CD8-positive, alpha-beta memory T cell (primary cell): ENCODE measurements around the gene SYMPK. TPM values are rescaled to one million over a fixed set of nuclear protein-coding genes. Genes with fewer than 3 reads are reported as not detected.

Experiments used
- CTCF ChIA-PET: fragments of 350-600 bp; sonication (Branson Sonifier 250); formaldehyde crosslinking; loops from one replicate; lab custom pipeline; 2021; ENCODE audit warnings: antibody characterized with exemption; lab: Charles Lee
- POLR2A ChIA-PET: fragments of 350-600 bp; sonication (Branson Sonifier 250); formaldehyde crosslinking; loops from one replicate; lab custom pipeline; 2021; ENCODE audit warnings: antibody characterized with exemption; lab: Charles Lee
- DNase-seq, 5 donors: peaks; one replicate each; pipeline versions ENCODE4 v3.0.0 to v3.0.0-alpha.2; 2020 to 2022; ENCODE audit warnings: mixed read lengths in 1 of 5
- H3K27ac ChIP-seq: one replicate; pipeline ENCODE4 v1.7.0; 2013; ENCODE audit warnings: low read depth, mild to moderate bottlenecking, low read length, moderate library complexity
- H3K27me3 ChIP-seq: 2 replicates; pipeline ENCODE4 v1.7.0; 2013; ENCODE audit warnings: low read length, mild to moderate bottlenecking; ENCODE audit not compliant: insufficient read depth, poor library complexity, severe bottlenecking
- H3K36me3 ChIP-seq: 2 replicates; pipeline ENCODE4 v1.7.0; 2013; ENCODE audit warnings: mild to moderate bottlenecking, low read length, moderate library complexity; ENCODE audit not compliant: insufficient read depth
- H3K4me1 ChIP-seq: 2 replicates; pipeline ENCODE4 v1.7.0; 2013; ENCODE audit warnings: mild to moderate bottlenecking, low read length, moderate library complexity; ENCODE audit not compliant: insufficient read depth
- H3K4me3 ChIP-seq: 2 replicates; pipeline ENCODE4 v1.7.0; 2013; ENCODE audit warnings: mild to moderate bottlenecking, low read length
- H3K9me3 ChIP-seq: 2 replicates; pipeline ENCODE4 v1.7.0; 2013; ENCODE audit warnings: mild to moderate bottlenecking, low read length
- H3K27ac Mint-ChIP-seq, 8 donors: one replicate each; pipeline ENCODE4 v1.8.0; 2020 to 2021; ENCODE audit warnings: mixed read lengths in 8 of 8, mild to moderate bottlenecking in 6 of 8, inconsistent platforms in 3 of 8, moderate library complexity in 3 of 8
- H3K27me3 Mint-ChIP-seq, 2 donors: one replicate each; pipeline ENCODE4 v1.8.0; 2020 to 2021; ENCODE audit warnings: mixed read lengths in 2 of 2, mild to moderate bottlenecking in 1 of 2, moderate library complexity in 1 of 2
- H3K36me3 Mint-ChIP-seq, 3 donors: one replicate each; pipeline ENCODE4 v1.8.0; 2020 to 2021; ENCODE audit warnings: mixed read lengths in 3 of 3, inconsistent platforms in 1 of 3, mild to moderate bottlenecking in 1 of 3
- H3K4me1 Mint-ChIP-seq, 3 donors: one replicate each; pipeline ENCODE4 v1.8.0; 2020 to 2021; ENCODE audit warnings: mixed read lengths in 3 of 3, inconsistent platforms in 1 of 3, mild to moderate bottlenecking in 1 of 3
- H3K4me3 Mint-ChIP-seq, 7 donors: one replicate each; pipeline ENCODE4 v1.8.0; 2020 to 2021; ENCODE audit warnings: mixed read lengths in 7 of 7, mild to moderate bottlenecking in 6 of 7, moderate library complexity in 4 of 7, inconsistent platforms in 2 of 7
- H3K9me3 Mint-ChIP-seq, 5 donors: one replicate each; pipeline ENCODE4 v1.8.0; 2020 to 2022; ENCODE audit warnings: mixed read lengths in 5 of 5, mild to moderate bottlenecking in 3 of 5, moderate library complexity in 2 of 5, inconsistent platforms in 1 of 5
- polyA plus RNA-seq: library from polyadenylated mRNA; unstranded; fragments of 300-500 nt; fragmentation: Illumina TruSeq; gene quantifications from one replicate; pipeline ENCODE4 v1.2.3, GENCODE V29; 2021
- total RNA-seq, 2 experiments: library from RNA; stranded (reverse); gene quantifications; one replicate each; pipeline ENCODE4 v1.2.3, GENCODE V29; 2021

Gene SYMPK
- total and polyA plus RNA-seq, 3 experiments from 2014 or later, result 17.5 to 119 (median 116) TPM

DNA sequence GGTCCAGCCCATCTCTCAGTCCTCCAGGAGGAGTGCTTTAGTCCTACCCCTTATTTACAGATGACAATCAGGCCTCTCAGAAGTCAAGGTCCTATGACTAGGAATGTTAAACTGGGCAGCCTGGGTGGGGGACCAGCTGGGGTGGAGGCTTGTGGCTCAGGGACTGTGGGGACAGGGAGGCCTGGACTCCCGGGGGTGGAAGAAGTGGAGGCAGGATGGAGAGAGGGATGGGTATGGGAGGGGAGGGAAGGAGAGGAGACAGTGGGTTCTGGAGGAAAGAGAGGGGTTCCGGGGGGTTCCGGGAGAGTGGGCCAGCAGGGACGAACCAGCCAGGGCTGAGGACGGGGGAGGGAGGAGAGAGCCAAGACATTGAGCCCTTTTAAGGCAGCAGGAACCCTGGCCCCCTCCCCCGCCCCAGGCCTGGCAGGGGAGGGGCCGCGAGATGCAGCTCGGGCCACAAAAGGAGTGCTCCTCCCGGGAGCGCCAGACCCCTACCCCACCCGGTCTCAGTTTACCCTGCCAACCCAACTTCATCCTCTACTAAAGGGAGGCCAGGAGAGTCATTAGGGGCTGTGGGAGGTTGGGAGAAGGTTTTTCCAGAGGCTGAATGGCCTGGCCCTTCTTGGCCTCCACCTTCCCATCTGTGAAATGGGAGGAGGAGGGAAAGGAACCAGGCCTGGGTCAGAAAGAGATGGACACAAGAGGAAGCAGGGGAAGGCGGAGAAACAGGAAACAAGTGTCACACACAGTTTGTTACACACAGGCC is 82.3 kb downstream of the SYMPK start:
- POLR2A ChIA-PET, result interaction anchor here (1.2 kb wide), 1 partner anchor 10 kb away, joined by 4 read pairs; no protein-coding TSS in a partner anchor
- DNase-seq, result no peak
- H3K9me3 Mint-ChIP-seq, result no peaks in the 10 kb centered on the region
- H3K4me3 Mint-ChIP-seq, result no peak overlapping the region
- Histone ChIP-seq H3K27me3 (peaks cover 5% of the 10 kb centered on the region), H3K9me3 (no peaks in the 10 kb centered on the region), H3K4me1 (peaks cover 20% of the 10 kb centered on the region), H3K36me3 (no peaks in the 10 kb centered on the region), H3K27ac (no peak overlapping the region), H3K4me3 (no peak overlapping the region)
- peaks cover 18 to 24% (median 18%) of the 10 kb centered on the region in 3 donors for H3K4me1 Mint-ChIP-seq
- peaks cover 11 to 21% of the 10 kb centered on the region in 2 donors for H3K27me3 Mint-ChIP-seq
- CTCF ChIA-PET, result no interaction called here
- H3K36me3 Mint-ChIP-seq, result peaks cover 2 to 32% (median 14%) of the 10 kb centered on the region in 3 donors
- peak overlapping the region in 2 of 8 donors; percentile 29 to 52 for H3K27ac Mint-ChIP-seq

DNA sequence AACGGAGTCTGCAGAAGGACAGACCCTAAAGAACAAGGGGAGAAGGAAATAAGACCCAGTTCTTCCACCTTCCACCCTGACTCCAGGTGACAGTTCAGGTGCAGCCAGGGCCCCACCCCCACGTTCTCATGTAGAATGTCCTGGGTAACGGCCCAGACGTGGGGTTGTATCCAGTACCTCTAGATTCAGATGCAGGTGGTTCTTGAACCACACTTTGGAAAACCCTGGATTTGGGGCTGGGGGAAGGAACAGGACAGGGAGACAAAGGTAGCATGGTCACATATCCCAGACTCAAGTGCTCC is 82.8 kb downstream of the SYMPK start:
- ChIA-PET CTCF (interaction anchor here (2.4 kb wide), 1 partner anchor 10 kb away, joined by 15 read pairs; the partner anchor contains the start of gene SIX5), POLR2A (no interaction called here)
- DNase-seq, result no peak
- H3K27me3 Mint-ChIP-seq, result peaks cover 11 to 21% of the 10 kb centered on the region in 2 donors
- Histone ChIP-seq H3K4me1 (peaks cover 20% of the 10 kb centered on the region), H3K9me3 (no peaks in the 10 kb centered on the region), H3K27me3 (peaks cover 5% of the 10 kb centered on the region), H3K4me3 (no peak overlapping the region), H3K27ac (no peak overlapping the region), H3K36me3 (no peaks in the 10 kb centered on the region)
- H3K4me1 Mint-ChIP-seq, result peaks cover 18 to 24% (median 18%) of the 10 kb centered on the region in 3 donors
- no peaks in the 10 kb centered on the region for H3K9me3 Mint-ChIP-seq
- H3K27ac Mint-ChIP-seq, result peak overlapping the region in 1 of 8 donors; percentile 29
- peak overlapping the region in 2 of 7 donors; percentile 9 to 83 for H3K4me3 Mint-ChIP-seq
- peaks cover 2 to 27% (median 14%) of the 10 kb centered on the region in 3 donors for H3K36me3 Mint-ChIP-seq

DNA sequence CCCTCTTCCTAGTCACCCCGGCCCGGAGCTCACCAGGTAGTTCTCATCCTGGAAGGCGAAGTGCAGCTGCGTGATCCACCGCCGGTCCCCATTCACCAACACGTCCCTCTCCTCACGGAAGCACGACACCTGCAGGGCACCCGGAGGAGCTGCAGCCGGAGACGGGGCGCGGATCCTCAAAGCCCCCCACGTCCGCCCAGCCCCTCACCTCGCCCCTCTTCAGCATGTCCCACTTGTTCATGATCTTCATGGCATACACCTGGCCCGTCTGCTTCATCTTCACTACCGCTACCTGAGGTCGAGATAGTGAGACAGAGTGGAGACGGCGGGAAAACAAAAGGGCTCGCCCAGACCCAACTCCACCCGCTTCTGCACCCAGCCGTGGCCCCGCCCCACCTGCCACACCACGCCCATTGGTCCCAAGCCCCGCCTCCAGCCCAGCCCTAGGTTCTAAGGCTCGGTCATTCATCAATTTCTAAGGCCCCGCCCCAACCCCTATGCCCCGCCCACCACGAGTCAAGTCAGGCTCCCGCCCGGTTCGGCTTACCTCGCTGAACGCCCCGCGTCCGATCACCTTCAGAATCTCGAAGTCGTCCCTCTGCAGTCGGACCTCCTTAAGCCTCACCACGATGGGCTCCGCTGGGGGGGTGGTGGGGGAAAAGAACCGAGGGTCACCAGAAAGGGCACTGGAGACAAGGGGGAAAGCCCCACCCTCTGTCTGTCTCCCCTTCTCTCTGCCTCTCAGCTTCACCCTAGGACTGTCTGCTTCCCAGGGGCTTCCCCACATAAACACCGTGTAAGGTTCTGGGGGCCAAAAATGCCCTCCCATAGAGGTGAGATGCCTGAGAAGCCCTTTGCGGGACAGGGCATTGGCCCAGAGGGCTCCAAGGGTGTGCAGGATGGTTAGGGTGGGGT is 83.5 kb downstream of the SYMPK start:
- Histone ChIP-seq H3K4me1 (peaks cover 20% of the 10 kb centered on the region), H3K27me3 (peaks cover 5% of the 10 kb centered on the region), H3K4me3 (peak overlapping the region; percentile 46), H3K27ac (no peak overlapping the region), H3K36me3 (no peaks in the 10 kb centered on the region), H3K9me3 (no peaks in the 10 kb centered on the region)
- Mint-ChIP-seq H3K27ac (peak overlapping the region in 5 of 8 donors; percentile 0 to 84 (median 67)), H3K9me3 (no peaks in the 10 kb centered on the region), H3K4me1 (peaks cover 18 to 24% (median 18%) of the 10 kb centered on the region in 3 donors), H3K4me3 (peak overlapping the region in 6 of 7 donors; percentile 78 to 93 (median 84)), H3K27me3 (peaks cover 11 to 21% of the 10 kb centered on the region in 2 donors), H3K36me3 (peaks cover 2 to 26% (median 14%) of the 10 kb centered on the region in 3 donors)
- CTCF ChIA-PET, result interaction anchor here (1.0 to 2.4 kb wide), 6 partner anchors 10 to 69 kb away, joined by 3 to 15 read pairs (median 4); partner anchors contain the start of genes DMWD and SIX5
- peak; percentile 60 to 83 (median 81) for DNase-seq
- POLR2A ChIA-PET, result interaction anchor here (1.2 kb wide), 1 partner anchor 10 kb away, joined by 14 read pairs; the partner anchor contains the start of gene SIX5

DNA sequence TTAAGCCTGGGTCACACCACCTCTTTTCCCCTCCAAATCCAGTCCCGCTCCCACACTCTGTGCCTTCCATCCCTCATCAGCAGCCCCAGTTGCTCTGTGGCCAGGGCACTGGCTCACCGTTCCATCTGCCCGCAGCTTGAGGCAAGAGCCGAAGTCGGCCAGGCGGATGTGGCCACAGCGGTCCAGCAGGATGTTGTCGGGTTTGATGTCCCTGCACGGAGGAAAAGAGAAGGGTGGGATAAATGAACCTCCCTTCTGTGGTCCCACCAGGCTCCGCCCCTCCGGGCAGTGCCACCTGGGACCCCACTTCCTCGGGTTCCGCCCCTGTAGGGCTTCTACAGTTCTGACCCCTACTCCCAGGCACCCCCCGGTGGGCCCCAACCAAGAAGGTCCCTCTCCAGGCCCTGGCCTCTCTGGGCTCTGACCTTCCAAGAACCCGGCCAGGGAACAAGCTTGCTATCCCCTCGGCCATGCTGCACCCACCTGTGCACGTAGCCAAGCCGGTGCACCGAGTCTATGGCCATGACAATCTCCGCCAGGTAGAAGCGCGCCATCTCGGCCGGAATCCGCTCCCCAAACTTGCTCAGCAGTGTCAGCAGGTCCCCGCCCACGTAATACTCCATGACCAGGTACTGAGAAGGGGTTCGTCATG is 84.8 kb downstream of the SYMPK start:
- Mint-ChIP-seq H3K4me1 (peaks cover 18 to 24% (median 18%) of the 10 kb centered on the region in 3 donors), H3K9me3 (no peaks in the 10 kb centered on the region), H3K36me3 (peaks cover 2 to 29% (median 14%) of the 10 kb centered on the region in 3 donors), H3K27ac (no peak overlapping the region), H3K4me3 (peak overlapping the region in 2 of 7 donors; percentile 82 to 84), H3K27me3 (peaks cover 11 to 21% of the 10 kb centered on the region in 2 donors)
- Histone ChIP-seq H3K27me3 (peaks cover 5% of the 10 kb centered on the region), H3K4me3 (no peak overlapping the region), H3K27ac (no peak overlapping the region), H3K9me3 (no peaks in the 10 kb centered on the region), H3K36me3 (no peaks in the 10 kb centered on the region), H3K4me1 (peaks cover 20% of the 10 kb centered on the region)
- POLR2A ChIA-PET, result no interaction called here
- CTCF ChIA-PET, result interaction anchor here (1.5 to 2.4 kb wide), 2 partner anchors 8 to 39 kb away, joined by 5 to 15 read pairs; partner anchors contain the start of gene SIX5
- DNase-seq, result no peak

DNA sequence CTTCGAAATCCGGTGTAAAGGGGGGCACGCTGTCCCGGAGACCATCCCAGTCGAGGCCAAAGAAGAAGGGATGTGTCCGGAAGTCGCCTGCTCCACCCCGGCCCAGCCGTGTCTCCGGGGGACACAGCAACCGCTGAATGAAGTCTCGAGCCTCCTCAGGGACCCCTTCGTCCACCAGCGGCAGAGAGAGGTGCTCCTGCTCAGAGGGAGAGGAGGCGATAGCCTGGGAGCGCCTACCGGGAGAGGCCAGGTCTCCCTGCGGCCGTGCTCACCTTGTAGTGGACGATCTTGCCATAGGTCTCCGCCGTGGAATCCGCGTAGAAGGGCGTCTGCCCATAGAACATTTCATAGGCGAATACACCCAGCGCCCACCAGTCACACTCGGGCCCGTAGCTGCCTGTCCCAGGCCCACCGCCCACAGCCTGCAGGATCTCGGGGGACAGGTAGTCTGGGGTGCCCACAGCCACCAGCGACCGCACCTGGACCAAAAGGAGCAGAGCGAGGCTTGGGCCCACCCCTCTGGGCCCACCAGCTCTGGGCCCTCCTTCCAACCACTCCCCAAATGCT is 85.5 kb downstream of the SYMPK start:
- H3K4me3 ChIP-seq, result no peak overlapping the region
- H3K4me1 ChIP-seq, result peaks cover 20% of the 10 kb centered on the region
- peaks cover 18 to 24% (median 18%) of the 10 kb centered on the region in 3 donors for H3K4me1 Mint-ChIP-seq
- no peaks in the 10 kb centered on the region for H3K9me3 ChIP-seq
- no peak overlapping the region for H3K27ac ChIP-seq
- H3K36me3 Mint-ChIP-seq, result peaks cover 2 to 29% (median 14%) of the 10 kb centered on the region in 3 donors
- POLR2A ChIA-PET, result no interaction called here
- H3K36me3 ChIP-seq, result no peaks in the 10 kb centered on the region
- no peak for DNase-seq
- H3K27me3 ChIP-seq, result peaks cover 5% of the 10 kb centered on the region
- peaks cover 11 to 21% of the 10 kb centered on the region in 2 donors for H3K27me3 Mint-ChIP-seq
- H3K4me3 Mint-ChIP-seq, result no peak overlapping the region
- CTCF ChIA-PET, result interaction anchor here (1.4 kb wide), 1 partner anchor 22 kb away, joined by 4 read pairs; no protein-coding TSS in a partner anchor
- H3K27ac Mint-ChIP-seq, result no peak overlapping the region
- no peaks in the 10 kb centered on the region for H3K9me3 Mint-ChIP-seq

DNA sequence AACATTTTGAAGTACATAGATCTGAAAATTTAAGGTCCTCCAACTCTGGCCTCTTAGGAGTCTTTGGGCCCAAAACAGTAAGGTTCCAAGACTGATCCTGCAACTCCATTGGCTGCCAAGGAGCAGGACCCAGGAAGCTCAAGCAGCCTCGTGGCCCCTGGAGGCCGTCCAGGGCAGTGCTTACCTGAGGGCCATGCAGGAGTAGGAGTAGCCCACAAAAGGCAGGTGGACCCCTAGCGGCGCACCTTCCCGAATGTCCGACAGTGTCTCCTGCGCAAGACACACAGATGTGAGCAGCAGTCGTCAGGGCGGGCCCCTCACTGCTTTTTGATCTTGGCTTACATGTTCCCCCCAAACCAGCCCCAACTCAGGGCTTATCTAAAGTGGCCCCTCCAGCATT is 88.2 kb downstream of the SYMPK start:
- H3K36me3 Mint-ChIP-seq, result peaks cover 2 to 31% (median 14%) of the 10 kb centered on the region in 3 donors
- H3K36me3 ChIP-seq, result no peaks in the 10 kb centered on the region
- peaks cover 2% of the 10 kb centered on the region for H3K27me3 ChIP-seq
- H3K4me3 ChIP-seq, result no peak overlapping the region
- H3K4me3 Mint-ChIP-seq, result no peak overlapping the region
- H3K4me1 ChIP-seq, result peaks cover 13% of the 10 kb centered on the region
- no peak overlapping the region for H3K27ac Mint-ChIP-seq
- no peak for DNase-seq
- no peaks in the 10 kb centered on the region for H3K9me3 Mint-ChIP-seq
- H3K27me3 Mint-ChIP-seq, result peaks cover 4 to 10% of the 10 kb centered on the region in 2 donors
- H3K4me1 Mint-ChIP-seq, result peaks cover 19 to 34% (median 22%) of the 10 kb centered on the region in 3 donors
- POLR2A ChIA-PET, result interaction anchor here (0.6 kb wide), 1 partner anchor 1207 kb away, joined by 4 read pairs; no protein-coding TSS in a partner anchor
- no peaks in the 10 kb centered on the region for H3K9me3 ChIP-seq
- CTCF ChIA-PET, result interaction anchor here (2.6 kb wide), 1 partner anchor 25 kb away, joined by 23 read pairs; no protein-coding TSS in a partner anchor
- H3K27ac ChIP-seq, result no peak overlapping the region

DNA sequence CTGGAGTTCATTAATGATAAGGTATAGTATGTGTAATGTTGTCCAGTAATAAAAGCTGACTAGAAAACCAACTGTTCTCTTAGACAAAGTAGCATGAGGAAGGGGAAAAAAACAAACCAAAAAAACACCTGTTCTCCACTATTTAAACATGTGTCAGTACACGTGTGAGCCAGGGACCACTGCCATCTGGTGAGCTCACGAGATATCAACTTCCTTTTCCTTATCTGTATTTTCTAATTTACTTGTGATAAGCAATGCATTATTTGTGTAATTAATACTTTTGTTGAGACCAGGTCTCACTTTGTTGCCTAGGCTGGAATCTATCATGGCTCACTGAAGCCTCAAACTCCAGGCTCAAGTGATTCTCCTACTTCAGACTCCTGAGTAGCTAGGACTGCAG is 89.6 kb downstream of the SYMPK start:
- CTCF ChIA-PET, result interaction anchor here (0.6 to 2.6 kb wide), 3 partner anchors 24 to 81 kb away, joined by 3 to 23 read pairs (median 3); partner anchors contain the start of gene QPCTL
- Histone ChIP-seq H3K36me3 (no peaks in the 10 kb centered on the region), H3K4me1 (peaks cover under 1% of the 10 kb centered on the region), H3K27ac (no peak overlapping the region), H3K27me3 (no peaks in the 10 kb centered on the region), H3K9me3 (no peaks in the 10 kb centered on the region), H3K4me3 (no peak overlapping the region)
- peaks cover 0 to 2% of the 10 kb centered on the region in 2 donors for H3K27me3 Mint-ChIP-seq
- no peak for DNase-seq
- H3K27ac Mint-ChIP-seq, result no peak overlapping the region
- peaks cover 8 to 26% (median 12%) of the 10 kb centered on the region in 3 donors for H3K4me1 Mint-ChIP-seq
- H3K9me3 Mint-ChIP-seq, result no peaks in the 10 kb centered on the region
- POLR2A ChIA-PET, result interaction anchor here (0.7 kb wide), 1 partner anchor 90 kb away, joined by 4 read pairs; no protein-coding TSS in a partner anchor
- H3K36me3 Mint-ChIP-seq, result peaks cover 2 to 25% (median 7%) of the 10 kb centered on the region in 3 donors
- H3K4me3 Mint-ChIP-seq, result no peak overlapping the region
